VCaP (cell line): ENCODE results near the gene TMEM170B.

Source experiments
- H3K27ac ChIP-seq: fragments of 450-650 bp; 2 replicates; pipeline ENCODE4 v1.5.1; 2017
- TF ChIP-seq, protein P1 (sequence below): fragments of 450-650 bp; conservative IDR thresholded peaks from 2 replicates; pipeline ENCODE4 v1.5.1; 2017; ENCODE audit warnings: mild to moderate bottlenecking, moderate library complexity

Gene TMEM170B

DNA sequence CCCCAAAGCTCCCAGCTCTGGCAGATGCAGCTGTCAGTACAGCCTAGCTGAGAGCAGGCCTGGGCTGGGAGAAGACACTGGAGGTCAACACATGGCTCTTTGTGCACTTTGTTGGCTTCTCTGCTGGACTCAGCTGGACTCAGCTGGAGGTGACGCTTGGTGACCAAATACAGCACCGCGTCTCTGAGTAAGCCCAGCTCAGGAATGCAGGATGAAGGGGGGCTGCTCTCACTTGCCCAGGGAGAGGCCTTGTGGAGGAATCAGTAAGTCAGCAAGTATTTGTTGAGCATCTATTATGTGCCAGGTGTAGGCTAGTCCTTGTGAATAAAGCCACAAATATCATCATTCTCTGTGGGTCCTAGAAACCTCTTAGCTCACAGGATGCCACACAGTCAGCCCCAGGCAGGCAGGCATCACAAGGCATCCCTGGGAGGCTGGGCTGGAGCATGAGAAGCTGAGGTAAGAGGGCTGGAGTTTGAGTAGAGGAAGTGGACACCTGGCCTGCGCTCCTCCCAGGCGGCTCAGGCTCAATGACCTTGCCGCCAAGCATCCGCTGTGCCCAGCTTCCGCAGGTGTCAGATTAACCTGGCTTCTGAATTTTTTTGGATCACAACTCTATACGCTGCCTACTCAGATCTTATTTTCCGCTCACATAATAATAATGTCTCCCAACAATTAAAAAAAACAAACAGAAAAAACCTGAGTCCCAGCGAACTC is 95.4 kb downstream of the TMEM170B start:
- no peak overlapping the region for H3K27ac ChIP-seq
- TF ChIP-seq, protein P1, sequence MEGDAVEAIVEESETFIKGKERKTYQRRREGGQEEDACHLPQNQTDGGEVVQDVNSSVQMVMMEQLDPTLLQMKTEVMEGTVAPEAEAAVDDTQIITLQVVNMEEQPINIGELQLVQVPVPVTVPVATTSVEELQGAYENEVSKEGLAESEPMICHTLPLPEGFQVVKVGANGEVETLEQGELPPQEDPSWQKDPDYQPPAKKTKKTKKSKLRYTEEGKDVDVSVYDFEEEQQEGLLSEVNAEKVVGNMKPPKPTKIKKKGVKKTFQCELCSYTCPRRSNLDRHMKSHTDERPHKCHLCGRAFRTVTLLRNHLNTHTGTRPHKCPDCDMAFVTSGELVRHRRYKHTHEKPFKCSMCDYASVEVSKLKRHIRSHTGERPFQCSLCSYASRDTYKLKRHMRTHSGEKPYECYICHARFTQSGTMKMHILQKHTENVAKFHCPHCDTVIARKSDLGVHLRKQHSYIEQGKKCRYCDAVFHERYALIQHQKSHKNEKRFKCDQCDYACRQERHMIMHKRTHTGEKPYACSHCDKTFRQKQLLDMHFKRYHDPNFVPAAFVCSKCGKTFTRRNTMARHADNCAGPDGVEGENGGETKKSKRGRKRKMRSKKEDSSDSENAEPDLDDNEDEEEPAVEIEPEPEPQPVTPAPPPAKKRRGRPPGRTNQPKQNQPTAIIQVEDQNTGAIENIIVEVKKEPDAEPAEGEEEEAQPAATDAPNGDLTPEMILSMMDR = no peak
